NCI-H2029 treated with DMSO at 0.1 percent for 48 hours (cell line): ENCODE data around the gene CD99.
"Not testable (repeated sequence)": the region's sequence is repeated elsewhere in the genome, so short reads cannot be mapped to it uniquely, and the experiment has no call there.

Experiments used
- DNase-seq: peaks from one replicate; lab custom pipeline; 2025; lab: John Stamatoyannopoulos, UW

Gene CD99

GRCh38 chrX:2699959-2700358 is 8.9 kb downstream of the CD99 start:
- no peak for DNase-seq

DNA sequence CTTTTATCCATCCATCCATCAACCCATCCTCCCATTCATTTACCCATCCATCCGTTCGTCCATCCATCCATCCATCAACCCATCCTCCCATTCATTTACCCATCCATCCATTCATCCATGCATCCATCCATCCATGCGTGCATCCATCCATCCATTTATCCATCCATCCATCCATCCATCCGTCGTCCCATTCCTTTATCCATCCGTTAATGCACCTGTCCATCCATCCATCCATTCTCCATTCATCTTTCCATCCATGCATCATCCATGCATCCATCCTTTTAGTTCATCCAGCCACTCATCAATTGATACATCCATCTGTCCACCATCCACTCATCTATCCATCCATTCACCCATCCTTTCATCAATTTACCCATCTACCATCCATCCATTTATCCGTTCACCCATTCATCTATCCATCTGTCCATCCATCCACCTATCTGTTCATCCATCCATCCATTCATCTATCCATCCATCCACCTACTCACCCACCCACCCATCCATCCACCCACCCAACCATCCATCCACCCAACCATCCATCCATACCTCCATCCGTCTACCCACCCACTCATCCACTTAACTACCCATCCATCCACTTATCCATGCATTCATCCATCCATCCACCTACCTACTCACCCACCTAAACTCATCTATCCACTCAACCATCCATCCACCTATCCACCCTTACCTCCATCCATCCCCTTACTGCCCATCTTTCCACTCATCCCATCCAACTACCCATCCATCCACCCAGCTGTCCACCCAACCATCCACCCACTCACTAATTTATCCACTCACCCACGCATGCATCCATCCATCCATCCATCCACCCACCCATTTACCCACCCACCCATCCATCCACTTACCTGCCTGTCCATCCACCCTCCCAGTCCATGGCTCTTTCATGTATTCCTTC is 9.6 kb downstream of the CD99 start:
- no peak for DNase-seq

DNA sequence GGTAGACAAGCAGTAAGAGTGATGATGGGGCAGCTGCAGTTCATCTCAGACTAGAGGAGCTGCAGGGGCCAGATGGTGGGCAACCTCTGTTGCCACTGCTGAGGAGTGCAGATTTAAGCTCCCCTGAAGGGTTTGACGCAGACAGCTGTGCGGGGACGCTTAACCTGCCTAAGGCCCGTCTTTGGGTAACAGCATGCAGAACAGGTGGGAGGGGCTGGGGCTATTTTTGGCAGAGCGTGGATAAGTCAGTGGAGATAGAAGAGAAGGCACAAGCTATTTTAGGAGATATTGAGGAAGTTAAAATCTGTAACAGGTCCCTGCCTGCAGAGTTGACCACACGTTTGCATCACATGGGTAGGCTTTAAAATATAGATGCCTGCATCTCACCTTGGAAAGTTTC is 10.5 kb downstream of the CD99 start:
- DNase-seq: no peak

- no peak for DNase-seq
Observed at GRCh38 chrX:2703991-2704369, 12.9 kb downstream of the CD99 start.

DNA sequence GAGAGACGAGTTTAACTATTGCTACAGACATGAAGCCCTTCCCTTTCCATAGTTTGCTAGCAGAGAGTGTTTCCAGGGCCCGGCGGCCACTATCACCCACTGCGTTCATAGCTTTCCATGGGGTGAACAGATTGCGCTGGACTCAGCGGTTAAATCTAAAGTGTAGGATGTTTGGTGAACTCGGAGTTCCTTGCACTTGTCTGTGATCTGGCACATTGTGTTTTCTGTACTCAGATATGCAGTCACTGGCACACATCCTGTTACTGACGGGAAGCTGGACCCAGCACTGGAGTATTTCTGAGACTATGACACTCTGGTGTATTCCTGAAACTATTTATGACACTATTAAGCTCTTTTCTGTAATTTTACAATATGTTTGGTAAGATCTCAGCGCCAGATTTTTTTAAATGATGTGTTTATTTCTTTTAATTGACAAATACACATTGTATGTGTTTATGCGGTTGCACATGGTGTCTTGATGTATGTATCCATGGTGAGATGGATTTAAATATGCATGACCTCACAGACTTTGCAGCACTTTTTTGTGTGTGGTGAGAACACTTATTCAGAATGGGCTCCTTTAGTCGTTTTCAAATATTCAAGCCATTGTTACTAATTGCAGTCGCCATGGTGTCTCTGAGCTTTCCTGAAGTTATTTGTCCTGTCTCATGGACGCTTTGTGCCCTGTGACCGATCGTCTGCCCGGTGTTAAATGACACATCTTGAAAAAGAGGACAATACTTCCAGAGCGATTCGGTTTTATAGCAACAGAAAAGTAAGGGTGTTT is 14.1 kb downstream of the CD99 start:
- DNase-seq: no peak

- no peak for DNase-seq
Observed at GRCh38 chrX:2707334-2707760, 16.3 kb downstream of the CD99 start.

GRCh38 chrX:2708021-2708420 is 16.9 kb downstream of the CD99 start:
- no peak for DNase-seq

- DNase-seq: no peak
Observed at GRCh38 chrX:2708592-2709188, 17.6 kb downstream of the CD99 start.

GRCh38 chrX:2709556-2709955 is 18.5 kb downstream of the CD99 start:
- DNase-seq: no peak

GRCh38 chrX:2710041-2710840 is 19.1 kb downstream of the CD99 start:
- no peak for DNase-seq

DNA sequence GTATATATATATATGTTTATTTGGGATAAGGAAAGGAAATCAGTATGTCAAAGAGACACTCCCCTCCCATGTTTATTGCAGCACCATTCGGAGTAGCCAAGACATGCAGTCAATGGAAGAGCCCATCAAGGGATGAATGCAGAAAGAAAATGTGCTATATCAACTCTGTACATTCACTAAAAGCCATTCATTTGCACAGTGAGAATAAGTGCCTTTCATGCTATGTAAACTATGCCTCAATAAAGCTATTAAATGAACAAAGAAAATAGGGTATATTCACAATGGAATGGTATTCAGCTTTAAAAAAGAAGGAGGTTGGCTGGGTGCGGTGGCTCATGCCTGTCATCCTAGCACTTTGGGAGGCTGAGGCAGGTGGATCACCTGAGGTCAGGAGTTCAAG is 20.3 kb downstream of the CD99 start:
- DNase-seq: no peak

GRCh38 chrX:2712428-2712827 is 21.3 kb downstream of the CD99 start:
- no peak for DNase-seq

DNA sequence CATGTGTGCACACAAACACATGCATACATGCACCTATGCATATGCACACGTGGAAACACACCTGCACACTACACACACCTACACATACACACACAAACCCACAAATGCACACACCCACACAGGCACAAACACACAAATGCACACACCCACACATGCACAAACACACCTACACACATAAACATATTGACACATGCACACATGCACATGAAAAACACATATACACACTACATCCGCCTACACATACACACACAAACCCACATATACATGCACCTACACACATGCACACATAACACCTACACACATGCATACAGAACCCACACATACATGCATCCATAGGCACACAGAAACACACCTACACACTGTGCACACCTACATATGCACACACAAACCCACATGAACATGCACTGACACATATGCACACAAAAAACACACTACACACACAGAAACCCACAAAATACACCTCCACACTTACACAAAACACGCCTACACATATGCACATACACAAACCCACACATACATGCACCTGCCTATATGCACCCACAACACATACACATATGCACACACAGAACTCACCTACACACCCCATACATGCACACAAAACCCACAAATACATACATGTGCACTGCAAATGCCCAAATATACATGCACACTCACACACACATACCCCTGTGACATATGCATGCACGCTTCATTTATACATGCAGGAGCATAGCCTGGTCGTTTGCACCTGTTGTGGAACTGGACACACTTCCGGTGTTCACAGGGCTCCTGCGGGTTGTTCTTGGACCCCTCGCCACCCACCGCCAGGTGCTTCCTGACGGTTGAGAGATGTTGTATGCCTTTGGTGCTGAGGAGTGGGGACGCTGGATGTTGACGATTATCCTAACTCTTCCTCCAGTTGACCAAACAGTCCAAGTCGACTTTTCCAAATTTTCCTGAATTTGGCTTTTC is 22.1 kb downstream of the CD99 start:
- DNase-seq: no peak

DNA sequence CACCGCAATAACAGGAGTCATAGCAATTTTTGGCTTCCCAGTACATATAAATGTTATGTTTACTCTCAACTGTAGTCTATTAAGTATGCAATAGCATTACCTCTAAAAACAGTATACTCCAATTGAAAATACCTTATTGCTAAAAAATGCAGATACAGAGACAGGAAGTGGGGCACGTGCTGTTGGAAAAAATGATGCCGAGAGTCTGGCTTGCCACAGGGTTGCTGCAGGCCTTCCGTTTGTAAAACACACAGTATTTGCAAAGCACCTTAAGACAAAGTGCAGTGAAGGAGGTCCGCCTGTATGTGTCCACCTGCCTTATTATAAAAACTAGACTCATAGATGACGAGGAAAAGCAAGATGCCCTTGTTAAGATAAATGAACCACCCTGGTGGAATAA is 23.5 kb downstream of the CD99 start:
- DNase-seq: no peak

- DNase-seq: no peak
Observed at GRCh38 chrX:2715066-2715600, 24.0 kb downstream of the CD99 start.

DNA sequence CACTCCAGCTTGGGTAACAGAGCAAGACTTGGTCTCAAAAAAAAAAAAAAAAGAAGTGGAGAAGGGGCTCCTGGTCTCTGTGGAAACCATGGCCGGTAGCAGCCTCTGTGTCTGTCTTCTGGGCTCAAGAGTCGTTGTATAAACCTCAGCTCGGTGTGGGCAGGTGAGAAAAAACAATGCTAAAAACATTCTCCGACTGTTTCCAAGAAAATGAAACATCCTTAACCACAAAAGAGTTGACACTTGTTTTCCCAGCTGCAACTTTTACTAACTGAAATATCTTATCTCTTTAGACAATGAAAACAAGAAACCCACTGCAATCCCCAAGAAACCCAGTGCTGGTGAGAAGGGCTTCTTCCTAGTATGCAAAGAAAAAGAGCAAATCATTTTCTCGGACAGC is 26.2 kb downstream of the CD99 start:
- no peak for DNase-seq

- DNase-seq: no peak
Observed at GRCh38 chrX:2718821-2719220, 27.7 kb downstream of the CD99 start.

- DNase-seq: no peak
Observed at GRCh38 chrX:2719774-2720447, 28.8 kb downstream of the CD99 start.

DNA sequence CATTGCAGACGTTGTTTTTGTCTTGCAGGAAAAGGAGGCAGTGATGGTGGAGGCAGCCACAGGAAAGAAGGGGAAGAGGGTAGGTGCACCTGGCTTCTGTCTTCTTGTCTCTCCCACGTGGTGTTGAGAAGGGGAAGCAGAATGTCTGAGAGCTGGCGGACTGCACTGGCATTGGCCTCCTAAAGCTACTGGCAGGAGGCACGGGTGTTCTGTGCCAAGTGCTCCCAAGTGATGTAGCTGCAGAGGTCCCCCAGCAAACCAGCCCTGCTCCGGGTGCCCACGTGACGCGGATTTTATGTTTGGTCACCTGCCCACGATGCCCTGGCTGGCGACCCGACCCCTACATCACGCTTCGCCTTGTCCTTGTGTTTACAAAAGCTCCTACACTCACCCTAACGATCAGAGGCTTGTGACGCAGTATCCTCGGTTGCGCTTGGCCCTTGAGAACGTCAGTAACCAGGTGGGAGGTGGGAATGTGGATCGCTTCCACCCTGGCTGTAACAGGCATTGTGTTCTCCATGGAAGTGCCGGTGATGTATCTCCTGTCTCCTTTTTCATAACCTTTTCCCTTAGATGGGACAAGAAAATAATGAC is 32.3 kb downstream of the CD99 start:
- no peak for DNase-seq

DNA sequence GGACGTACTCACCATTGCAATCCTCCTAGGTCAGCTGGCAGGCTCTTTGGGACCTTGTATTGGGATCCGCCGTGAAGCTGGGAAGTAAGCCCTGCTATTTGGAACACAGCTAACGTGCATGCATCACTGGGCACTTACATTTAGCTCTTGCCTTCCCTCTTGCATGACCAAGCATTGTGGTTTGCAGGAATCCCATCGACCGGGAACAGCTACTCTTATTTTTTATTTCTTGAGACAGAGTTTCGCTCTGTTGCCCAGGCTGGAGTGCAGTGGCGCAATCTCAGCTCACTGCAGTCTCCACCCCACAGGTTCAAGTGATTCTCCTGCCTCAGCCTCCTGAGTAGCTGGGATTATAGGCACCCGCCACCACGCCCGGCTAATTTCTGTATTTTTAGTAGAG is 36.2 kb downstream of the CD99 start:
- DNase-seq: not testable (repeated sequence)
